Measurements from ENCODE around the gene PPP1R15A.

DNA sequence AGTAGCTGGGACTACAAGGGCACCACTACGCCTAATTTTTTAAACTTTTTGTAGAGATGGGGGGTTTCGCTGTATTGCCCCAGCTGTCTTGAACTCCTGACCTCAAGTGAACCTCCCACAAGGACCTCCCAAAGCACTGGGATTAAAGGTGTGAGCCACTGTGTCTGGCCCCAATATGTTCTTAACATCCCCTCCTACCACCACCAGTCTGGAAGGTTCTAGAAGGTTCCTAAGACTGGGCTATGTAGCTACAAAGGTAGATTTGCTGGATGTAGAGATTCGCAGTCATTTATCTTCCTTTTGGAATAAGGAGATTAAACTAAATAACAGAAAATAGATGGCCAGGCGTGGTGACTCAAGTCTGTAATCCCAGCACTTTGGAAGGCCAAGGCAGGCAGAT, 41.3 kb upstream of the PPP1R15A start:
- TF ChIP-seq, protein P1, sequence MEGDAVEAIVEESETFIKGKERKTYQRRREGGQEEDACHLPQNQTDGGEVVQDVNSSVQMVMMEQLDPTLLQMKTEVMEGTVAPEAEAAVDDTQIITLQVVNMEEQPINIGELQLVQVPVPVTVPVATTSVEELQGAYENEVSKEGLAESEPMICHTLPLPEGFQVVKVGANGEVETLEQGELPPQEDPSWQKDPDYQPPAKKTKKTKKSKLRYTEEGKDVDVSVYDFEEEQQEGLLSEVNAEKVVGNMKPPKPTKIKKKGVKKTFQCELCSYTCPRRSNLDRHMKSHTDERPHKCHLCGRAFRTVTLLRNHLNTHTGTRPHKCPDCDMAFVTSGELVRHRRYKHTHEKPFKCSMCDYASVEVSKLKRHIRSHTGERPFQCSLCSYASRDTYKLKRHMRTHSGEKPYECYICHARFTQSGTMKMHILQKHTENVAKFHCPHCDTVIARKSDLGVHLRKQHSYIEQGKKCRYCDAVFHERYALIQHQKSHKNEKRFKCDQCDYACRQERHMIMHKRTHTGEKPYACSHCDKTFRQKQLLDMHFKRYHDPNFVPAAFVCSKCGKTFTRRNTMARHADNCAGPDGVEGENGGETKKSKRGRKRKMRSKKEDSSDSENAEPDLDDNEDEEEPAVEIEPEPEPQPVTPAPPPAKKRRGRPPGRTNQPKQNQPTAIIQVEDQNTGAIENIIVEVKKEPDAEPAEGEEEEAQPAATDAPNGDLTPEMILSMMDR (IDR thresholded peaks at IDR 0.05): no peak
- TF ChIP-seq POLR2A (IDR thresholded peaks at IDR 0.05): no peak
- no peak for TF ChIP-seq EP300 (IDR thresholded peaks at IDR 0.05)

Data from suprapubic skin (tissue), 3 donors.